AG10803 (cell line): Measurements from ENCODE around the gene CAMSAP3.

Source experiments
- DNase-seq: peaks from one replicate; pipeline ENCODE4 v3.0.0; 2010; ENCODE audit warnings: low read depth
- H3K4me3 ChIP-seq: 2 replicates; pipeline ENCODE4 v1.5.1; 2011; ENCODE audit warnings: mild to moderate bottlenecking, low read length, control low read depth
- CTCF ChIP-seq: conservative IDR thresholded peaks from 2 replicates; pipeline ENCODE4 v1.5.1; 2011; ENCODE audit warnings: mild to moderate bottlenecking, low read length, control low read depth, inconsistent platforms

Gene CAMSAP3

DNA sequence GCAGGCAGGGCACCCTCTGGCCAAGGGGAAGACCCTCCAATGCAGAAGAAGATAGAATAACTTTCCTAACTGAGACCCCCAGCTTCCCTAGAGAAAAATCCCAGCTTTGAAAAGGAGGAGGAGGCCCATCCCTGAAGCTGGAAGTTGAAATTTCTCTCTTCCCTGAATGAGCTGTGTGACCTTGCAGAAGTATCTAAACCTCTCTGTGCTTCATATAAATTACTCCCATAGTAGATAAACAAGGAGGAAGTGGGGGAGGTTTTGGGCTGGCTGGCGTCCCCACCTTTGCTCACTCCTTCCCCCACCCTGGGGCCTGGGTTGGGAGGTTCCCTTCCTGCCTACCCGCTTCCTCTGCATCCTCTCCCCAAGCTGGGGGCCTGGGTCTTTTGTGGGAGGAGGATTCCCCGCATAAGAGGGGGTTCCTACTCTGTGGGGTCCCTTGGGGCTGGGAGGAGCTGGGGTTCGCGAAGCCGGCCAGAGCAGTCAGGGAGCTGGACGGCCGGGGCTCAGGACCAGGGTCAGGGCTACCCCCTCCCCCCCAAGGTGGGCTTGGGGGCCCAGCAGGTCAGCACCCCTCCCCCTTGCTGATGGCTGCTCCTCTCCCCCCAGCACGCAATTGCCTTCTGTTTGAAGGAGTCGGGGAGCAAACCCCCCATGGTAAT, 11.7 kb downstream of the CAMSAP3 start:
- no peak overlapping the region for H3K4me3 ChIP-seq
- DNase-seq = no peak
- no peak for TF ChIP-seq CTCF

DNA sequence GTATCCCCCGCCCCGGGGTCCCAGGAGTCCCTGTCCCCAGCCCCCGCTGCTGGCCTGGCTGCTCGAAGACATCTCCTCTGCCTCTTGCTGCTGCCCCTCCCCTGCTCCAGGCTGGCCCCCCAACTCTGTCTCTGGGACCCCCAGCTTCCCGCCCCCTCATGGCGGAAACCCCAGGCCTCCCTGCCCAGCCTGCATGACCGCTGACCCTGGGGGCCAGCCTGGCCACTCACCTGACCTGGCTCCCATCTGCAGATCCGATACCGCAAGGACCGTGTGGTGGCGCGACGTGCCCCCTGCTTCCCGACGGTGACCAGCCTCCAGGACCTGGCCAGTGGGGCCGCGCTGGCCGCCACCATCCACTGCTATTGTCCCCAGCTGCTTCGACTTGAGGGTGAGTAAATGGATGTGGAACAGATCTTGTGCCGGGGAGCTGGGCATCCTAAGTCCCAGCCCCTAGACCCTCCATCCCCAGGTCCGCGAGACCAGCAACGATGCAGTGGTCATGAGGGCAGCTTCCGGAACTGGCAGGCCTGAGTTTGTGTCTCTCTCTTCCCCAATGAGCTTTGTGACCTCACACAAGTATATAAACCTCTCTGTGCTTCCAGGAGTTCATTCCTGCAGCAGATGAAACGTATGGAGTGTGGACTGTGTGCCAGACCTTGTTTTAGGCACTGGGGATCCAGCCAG, 12.4 kb downstream of the CAMSAP3 start:
- H3K4me3 ChIP-seq = no peak overlapping the region
- no peak for TF ChIP-seq CTCF
- DNase-seq = no peak

GRCh38 chr19:7610491-7611240, 15.0 kb downstream of the CAMSAP3 start:
- no peak for DNase-seq
- H3K4me3 ChIP-seq = no peak overlapping the region
- TF ChIP-seq CTCF = no peak

DNA sequence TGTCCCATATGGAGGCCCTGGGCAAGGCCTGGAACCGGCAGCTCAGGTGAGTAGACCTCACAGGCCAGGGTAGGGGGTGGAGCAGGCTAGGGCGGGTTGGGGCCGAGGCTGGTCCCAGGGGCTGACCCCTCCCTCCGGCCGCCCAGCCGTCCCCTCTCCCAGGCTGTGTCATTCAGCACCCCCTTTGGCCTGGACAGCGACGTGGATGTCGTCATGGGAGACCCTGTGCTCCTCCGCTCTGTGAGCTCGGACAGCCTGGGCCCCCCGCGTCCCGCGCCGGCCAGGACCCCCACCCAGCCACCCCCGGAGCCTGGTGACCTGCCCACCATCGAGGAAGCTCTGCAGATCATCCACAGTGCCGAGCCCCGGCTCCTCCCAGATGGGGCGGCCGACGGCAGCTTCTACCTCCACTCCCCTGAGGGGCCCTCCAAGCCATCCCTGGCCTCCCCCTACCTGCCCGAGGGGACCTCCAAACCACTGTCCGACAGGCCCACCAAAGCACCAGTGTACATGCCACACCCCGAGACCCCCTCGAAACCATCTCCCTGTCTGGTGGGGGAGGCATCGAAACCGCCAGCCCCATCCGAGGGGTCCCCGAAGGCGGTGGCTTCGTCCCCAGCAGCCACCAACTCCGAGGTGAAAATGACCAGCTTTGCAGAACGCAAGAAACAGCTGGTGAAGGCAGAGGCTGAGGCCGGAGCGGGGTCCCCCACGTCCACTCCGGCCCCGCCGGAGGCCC, 16.0 kb downstream of the CAMSAP3 start:
- no peak overlapping the region for H3K4me3 ChIP-seq
- TF ChIP-seq CTCF = no peak
- DNase-seq = no peak

- DNase-seq = no peak
- no peak overlapping the region for H3K4me3 ChIP-seq
- TF ChIP-seq CTCF = no peak
These were observed 16.9 kb downstream of the CAMSAP3 start for GRCh38 chr19:7612282-7613274.
